ENCODE data around the gene NSMCE1.

DNA sequence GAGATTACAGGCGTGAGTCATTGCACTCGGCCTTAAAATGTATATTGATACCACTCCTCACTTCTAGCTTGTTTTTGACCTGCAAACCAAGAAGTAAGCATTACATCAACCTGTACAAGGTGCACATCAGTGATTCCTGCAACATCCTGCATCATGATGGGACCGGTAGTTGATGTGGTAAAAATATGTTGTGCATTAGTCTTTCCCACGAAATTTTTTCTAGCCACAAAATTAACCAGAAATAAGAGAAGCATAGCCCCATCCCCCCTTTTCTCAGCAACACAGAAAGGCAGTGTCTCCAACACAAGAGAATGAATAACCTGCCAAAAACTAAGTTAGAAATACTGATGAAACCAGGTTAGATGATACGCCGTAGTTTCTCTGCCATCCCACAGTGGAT, 21.1 kb upstream of the NSMCE1 start:
- TF ChIP-seq, protein P1, sequence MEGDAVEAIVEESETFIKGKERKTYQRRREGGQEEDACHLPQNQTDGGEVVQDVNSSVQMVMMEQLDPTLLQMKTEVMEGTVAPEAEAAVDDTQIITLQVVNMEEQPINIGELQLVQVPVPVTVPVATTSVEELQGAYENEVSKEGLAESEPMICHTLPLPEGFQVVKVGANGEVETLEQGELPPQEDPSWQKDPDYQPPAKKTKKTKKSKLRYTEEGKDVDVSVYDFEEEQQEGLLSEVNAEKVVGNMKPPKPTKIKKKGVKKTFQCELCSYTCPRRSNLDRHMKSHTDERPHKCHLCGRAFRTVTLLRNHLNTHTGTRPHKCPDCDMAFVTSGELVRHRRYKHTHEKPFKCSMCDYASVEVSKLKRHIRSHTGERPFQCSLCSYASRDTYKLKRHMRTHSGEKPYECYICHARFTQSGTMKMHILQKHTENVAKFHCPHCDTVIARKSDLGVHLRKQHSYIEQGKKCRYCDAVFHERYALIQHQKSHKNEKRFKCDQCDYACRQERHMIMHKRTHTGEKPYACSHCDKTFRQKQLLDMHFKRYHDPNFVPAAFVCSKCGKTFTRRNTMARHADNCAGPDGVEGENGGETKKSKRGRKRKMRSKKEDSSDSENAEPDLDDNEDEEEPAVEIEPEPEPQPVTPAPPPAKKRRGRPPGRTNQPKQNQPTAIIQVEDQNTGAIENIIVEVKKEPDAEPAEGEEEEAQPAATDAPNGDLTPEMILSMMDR (IDR thresholded peaks at IDR 0.05; ENCODE audit: low read depth, low read length), result no peak
- no peak for TF ChIP-seq EZH2phosphoT487 (IDR thresholded peaks at IDR 0.05; ENCODE audit: low read depth)
